ENCODE measurements around the gene LRP1B. TPM values are rescaled to one million over a fixed set of nuclear protein-coding genes. Genes with fewer than 3 reads are reported as not detected.

Gene LRP1B
- total and polyA plus RNA-seq, 4 donors: 0.01 to 0.84 (median 0.17) TPM

- 79% methylated on average over 7 of the region's 7 CpGs for WGBS
- H3K36me3 ChIP-seq (ENCODE audit: control insufficient read depth in 4 of 4, insufficient read depth in 3 of 4, low read depth in 1 of 4, low read length in 3 of 4): no peaks in the 10 kb centered on the region
- H3K9me3 ChIP-seq (ENCODE audit: control insufficient read depth in 4 of 4, low read length in 3 of 4): no peaks in the 10 kb centered on the region
- no peak overlapping the region for H3K27ac ChIP-seq (ENCODE audit: low read depth in 1 of 2, low read length in 2 of 2)
- no peaks in the 10 kb centered on the region for H3K4me1 ChIP-seq (ENCODE audit: control insufficient read depth in 4 of 4, insufficient read depth in 4 of 4, low read length in 3 of 4)
- TF ChIP-seq MAX (IDR thresholded peaks at IDR 0.05) (no peak), FOXA2 (IDR thresholded peaks at IDR 0.05) (no peak), REST (IDR thresholded peaks at IDR 0.05) (no peak), SP1 (IDR thresholded peaks at IDR 0.05) (no peak), RAD21 (IDR thresholded peaks at IDR 0.05) (no peak), TAF1 (conservative IDR thresholded peaks at IDR 0.05) (no peak)
- DNase-seq (ENCODE audit: low spot score): no peak
- H3K9ac ChIP-seq (ENCODE audit: low read depth in 1 of 2, low read length in 2 of 2): no peak overlapping the region
- H3K4me3 ChIP-seq (ENCODE audit: low read depth in 1 of 3, low read length in 3 of 3): no peak overlapping the region
- no peaks in the 10 kb centered on the region for H3K27me3 ChIP-seq (ENCODE audit: control insufficient read depth in 4 of 4, insufficient read depth in 4 of 4, low read length in 3 of 4)
These were observed 1591.5 kb downstream of the LRP1B start for GRCh38 chr2:140539242-140539875.

- no peak for TF ChIP-seq SP1 (IDR thresholded peaks at IDR 0.05)
- TF ChIP-seq ATF3 (IDR thresholded peaks at IDR 0.05): no peak
- TF ChIP-seq FOXA2 (IDR thresholded peaks at IDR 0.05): no peak
- TF ChIP-seq EGR1 (IDR thresholded peaks at IDR 0.05; ENCODE audit: low read depth in 2 of 2): no peak
- TF ChIP-seq GABPA (IDR thresholded peaks at IDR 0.05 in 1 of 2, conservative IDR thresholded peaks at IDR 0.05 in 1 of 2): no peak
- no peak for TF ChIP-seq FOXA1 (IDR thresholded peaks at IDR 0.05)
- TF ChIP-seq REST (IDR thresholded peaks at IDR 0.05): no peak
- no peak for TF ChIP-seq NR2F2 (IDR thresholded peaks at IDR 0.05)
- no peak for TF ChIP-seq ZBTB33 (IDR thresholded peaks at IDR 0.05)
- no peak for TF ChIP-seq CTCF (IDR thresholded peaks at IDR 0.05; ENCODE audit: low read depth, low read length, missing input control)
- TF ChIP-seq RXRA (IDR thresholded peaks at IDR 0.05): no peak
- TF ChIP-seq TAF1 (conservative IDR thresholded peaks at IDR 0.05): no peak
- TF ChIP-seq YY1 (IDR thresholded peaks at IDR 0.05): no peak
- TF ChIP-seq RAD21 (IDR thresholded peaks at IDR 0.05): no peak
- TF ChIP-seq HNF4G (IDR thresholded peaks at IDR 0.05): no peak
- 66% methylated on average over 2 of the region's 2 CpGs for WGBS
- H3K9me3 ChIP-seq (ENCODE audit: control insufficient read depth in 4 of 4, low read length in 3 of 4): no peaks in the 10 kb centered on the region
- peaks cover 0 to 3% (median 0%) of the 10 kb centered on the region in 4 donors for H3K4me1 ChIP-seq (ENCODE audit: control insufficient read depth in 4 of 4, insufficient read depth in 4 of 4, low read length in 3 of 4)
- no peaks in the 10 kb centered on the region for H3K27me3 ChIP-seq (ENCODE audit: control insufficient read depth in 4 of 4, insufficient read depth in 4 of 4, low read length in 3 of 4)
- no peak overlapping the region for H3K9ac ChIP-seq (ENCODE audit: low read depth in 1 of 2, low read length in 2 of 2)
- DNase-seq (ENCODE audit: low spot score): no peak
- no peak overlapping the region for H3K27ac ChIP-seq (ENCODE audit: low read depth in 1 of 2, low read length in 2 of 2)
- H3K4me3 ChIP-seq (ENCODE audit: low read depth in 1 of 3, low read length in 3 of 3): no peak overlapping the region
- H3K36me3 ChIP-seq (ENCODE audit: control insufficient read depth in 4 of 4, insufficient read depth in 3 of 4, low read depth in 1 of 4, low read length in 3 of 4): no peaks in the 10 kb centered on the region
These were observed 1601.1 kb downstream of the LRP1B start for GRCh38 chr2:140529706-140530105.
